Retinal pigment epithelial cell (primary cell): Measurements from ENCODE around the gene BNIP5.

Experiments used
- DNase-seq: peaks from one replicate; pipeline ENCODE4 v3.0.0-alpha.2; 2010; ENCODE audit warnings: low read depth
- H3K4me3 ChIP-seq: 2 replicates; pipeline ENCODE4 v1.5.1; 2011; ENCODE audit warnings: mild to moderate bottlenecking, low read length, control low read depth, moderate library complexity
- CTCF ChIP-seq: conservative IDR thresholded peaks from 2 replicates; pipeline ENCODE4 v1.5.1; 2011; ENCODE audit warnings: low read depth, low read length, control low read depth, inconsistent platforms

Gene BNIP5

GRCh38 chr6:36267731-36268477, 68.8 kb downstream of the BNIP5 start:
- H3K4me3 ChIP-seq = no peak overlapping the region
- no peak for TF ChIP-seq CTCF
- no peak for DNase-seq

- no peak for TF ChIP-seq CTCF
- no peak overlapping the region for H3K4me3 ChIP-seq
- DNase-seq = no peak
These were observed 69.6 kb downstream of the BNIP5 start for GRCh38 chr6:36266913-36267644.
